VCaP (cell line): ENCODE data around the gene APOL2.

ENCODE experiments used
- H3K27ac ChIP-seq: fragments of 450-650 bp; 2 replicates; pipeline ENCODE4 v1.5.1; 2017
- TF ChIP-seq, protein P1 (sequence below): fragments of 450-650 bp; conservative IDR thresholded peaks from 2 replicates; pipeline ENCODE4 v1.5.1; 2017; ENCODE audit warnings: mild to moderate bottlenecking, moderate library complexity

The APOL2 gene

DNA sequence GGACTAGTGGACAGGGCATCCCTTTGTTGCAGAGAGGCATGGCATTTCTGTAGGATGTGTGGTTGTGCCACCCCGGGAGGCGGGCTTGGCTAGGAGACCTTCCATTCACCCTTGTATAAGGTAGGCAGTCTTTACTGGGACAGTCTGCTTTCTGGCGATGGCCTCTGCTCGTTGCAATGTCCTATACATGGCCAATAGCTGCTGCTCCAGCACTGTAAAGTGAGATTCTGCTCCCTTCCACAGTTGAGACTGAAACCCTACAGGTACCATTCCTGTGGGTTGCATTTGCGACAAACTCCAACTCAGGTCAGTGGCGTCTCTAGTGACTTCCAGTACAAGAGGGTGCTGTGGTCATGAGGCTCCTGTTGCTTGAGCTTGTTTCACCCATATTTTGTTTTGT is 58.4 kb downstream of the APOL2 start:
- no peak overlapping the region for H3K27ac ChIP-seq
- TF ChIP-seq, protein P1, sequence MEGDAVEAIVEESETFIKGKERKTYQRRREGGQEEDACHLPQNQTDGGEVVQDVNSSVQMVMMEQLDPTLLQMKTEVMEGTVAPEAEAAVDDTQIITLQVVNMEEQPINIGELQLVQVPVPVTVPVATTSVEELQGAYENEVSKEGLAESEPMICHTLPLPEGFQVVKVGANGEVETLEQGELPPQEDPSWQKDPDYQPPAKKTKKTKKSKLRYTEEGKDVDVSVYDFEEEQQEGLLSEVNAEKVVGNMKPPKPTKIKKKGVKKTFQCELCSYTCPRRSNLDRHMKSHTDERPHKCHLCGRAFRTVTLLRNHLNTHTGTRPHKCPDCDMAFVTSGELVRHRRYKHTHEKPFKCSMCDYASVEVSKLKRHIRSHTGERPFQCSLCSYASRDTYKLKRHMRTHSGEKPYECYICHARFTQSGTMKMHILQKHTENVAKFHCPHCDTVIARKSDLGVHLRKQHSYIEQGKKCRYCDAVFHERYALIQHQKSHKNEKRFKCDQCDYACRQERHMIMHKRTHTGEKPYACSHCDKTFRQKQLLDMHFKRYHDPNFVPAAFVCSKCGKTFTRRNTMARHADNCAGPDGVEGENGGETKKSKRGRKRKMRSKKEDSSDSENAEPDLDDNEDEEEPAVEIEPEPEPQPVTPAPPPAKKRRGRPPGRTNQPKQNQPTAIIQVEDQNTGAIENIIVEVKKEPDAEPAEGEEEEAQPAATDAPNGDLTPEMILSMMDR, result no peak

DNA sequence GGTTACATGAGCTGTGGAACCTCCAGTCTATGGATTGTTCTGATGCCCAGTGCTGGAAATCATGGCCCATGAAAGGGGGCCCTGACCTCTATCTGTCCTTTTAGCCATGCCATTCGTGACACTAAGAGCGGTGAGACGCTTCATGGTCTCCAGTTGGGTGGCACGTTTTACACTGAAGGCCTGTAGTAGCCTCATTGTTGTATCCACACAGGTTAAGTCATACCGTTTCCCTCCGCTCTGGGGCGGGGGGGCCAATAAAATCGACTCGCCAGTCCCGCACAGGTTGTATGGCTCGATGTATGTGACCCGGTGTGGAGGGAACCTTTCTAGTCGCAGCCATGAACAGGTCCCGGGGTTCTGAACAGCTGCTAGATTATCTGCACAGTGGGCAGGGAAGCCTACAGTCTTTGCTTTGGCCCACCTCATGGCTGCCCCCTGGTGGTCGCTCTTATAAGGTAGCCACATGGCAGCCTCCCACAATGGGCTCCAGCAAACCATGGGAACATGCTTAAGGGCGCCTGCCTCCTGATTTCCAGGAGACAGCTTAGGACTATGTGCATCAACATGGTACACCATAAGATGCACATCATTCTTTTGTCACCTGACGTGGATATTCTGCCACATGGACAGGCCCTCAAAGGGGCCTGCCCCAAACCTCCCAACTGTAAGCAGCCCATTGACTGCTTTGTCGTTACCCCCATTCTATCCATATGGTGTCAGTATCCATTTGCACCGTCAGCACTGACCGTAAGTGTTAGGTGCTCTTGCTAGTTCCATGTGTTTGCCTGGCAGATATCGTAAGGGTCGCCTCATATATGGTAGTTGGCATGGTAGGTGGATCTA is 59.1 kb downstream of the APOL2 start:
- H3K27ac ChIP-seq, result no peak overlapping the region
- TF ChIP-seq, protein P1, result peak; percentile 81

DNA sequence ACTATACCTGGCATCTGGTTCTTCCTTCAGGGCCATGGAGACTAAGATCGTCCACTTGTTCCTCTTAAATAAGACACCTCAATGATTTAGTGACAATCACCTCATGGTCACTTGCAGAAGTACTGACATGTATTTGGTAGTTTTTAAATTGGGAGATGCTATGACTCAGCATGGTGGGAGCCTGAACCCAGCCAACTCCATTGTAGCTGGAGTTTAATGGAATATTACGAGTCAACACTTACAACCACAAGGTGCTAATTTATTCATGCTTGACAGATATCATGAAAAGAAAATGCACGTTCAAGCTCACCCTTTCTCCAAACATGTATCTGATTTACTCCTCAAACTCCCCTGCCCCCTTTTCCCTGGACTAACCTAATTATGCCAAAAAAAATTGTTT is 62.2 kb downstream of the APOL2 start:
- no peak overlapping the region for H3K27ac ChIP-seq
- TF ChIP-seq, protein P1, result no peak
